ENCODE results near the gene TLK2.

DNA sequence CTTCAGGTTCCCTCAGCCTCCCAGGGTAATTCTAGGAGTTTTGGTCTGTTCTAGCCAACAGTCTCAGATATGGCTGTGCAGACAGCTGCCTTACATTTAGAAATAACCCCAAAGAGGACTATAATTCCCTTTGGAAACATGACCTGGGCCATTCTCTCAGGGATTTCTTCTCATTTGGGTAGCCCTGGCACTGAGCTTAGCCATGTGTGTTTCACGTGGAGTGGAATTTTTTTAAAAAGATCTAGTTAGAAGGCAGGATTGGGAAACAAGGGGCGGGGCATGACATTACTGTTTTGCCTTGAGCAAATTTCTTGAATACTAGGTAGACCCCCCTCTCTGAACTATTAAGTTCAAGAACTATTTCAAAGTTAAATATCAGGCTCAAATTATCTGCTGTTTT, 119.3 kb downstream of the TLK2 start:
- TF ChIP-seq SIN3A (IDR thresholded peaks at IDR 0.05; ENCODE audit: borderline replicate concordance, insufficient read depth, low read length) = no peak
- no peak for TF ChIP-seq POLR2AphosphoS5 (IDR thresholded peaks at IDR 0.05; ENCODE audit: low read depth, low read length)
- TF ChIP-seq, protein P1, sequence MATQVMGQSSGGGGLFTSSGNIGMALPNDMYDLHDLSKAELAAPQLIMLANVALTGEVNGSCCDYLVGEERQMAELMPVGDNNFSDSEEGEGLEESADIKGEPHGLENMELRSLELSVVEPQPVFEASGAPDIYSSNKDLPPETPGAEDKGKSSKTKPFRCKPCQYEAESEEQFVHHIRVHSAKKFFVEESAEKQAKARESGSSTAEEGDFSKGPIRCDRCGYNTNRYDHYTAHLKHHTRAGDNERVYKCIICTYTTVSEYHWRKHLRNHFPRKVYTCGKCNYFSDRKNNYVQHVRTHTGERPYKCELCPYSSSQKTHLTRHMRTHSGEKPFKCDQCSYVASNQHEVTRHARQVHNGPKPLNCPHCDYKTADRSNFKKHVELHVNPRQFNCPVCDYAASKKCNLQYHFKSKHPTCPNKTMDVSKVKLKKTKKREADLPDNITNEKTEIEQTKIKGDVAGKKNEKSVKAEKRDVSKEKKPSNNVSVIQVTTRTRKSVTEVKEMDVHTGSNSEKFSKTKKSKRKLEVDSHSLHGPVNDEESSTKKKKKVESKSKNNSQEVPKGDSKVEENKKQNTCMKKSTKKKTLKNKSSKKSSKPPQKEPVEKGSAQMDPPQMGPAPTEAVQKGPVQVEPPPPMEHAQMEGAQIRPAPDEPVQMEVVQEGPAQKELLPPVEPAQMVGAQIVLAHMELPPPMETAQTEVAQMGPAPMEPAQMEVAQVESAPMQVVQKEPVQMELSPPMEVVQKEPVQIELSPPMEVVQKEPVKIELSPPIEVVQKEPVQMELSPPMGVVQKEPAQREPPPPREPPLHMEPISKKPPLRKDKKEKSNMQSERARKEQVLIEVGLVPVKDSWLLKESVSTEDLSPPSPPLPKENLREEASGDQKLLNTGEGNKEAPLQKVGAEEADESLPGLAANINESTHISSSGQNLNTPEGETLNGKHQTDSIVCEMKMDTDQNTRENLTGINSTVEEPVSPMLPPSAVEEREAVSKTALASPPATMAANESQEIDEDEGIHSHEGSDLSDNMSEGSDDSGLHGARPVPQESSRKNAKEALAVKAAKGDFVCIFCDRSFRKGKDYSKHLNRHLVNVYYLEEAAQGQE (IDR thresholded peaks at IDR 0.05; ENCODE audit: insufficient read depth in 1 of 2, low read depth in 2 of 2, low read length in 2 of 2) = no peak

Data from PFSK-1 (cell line).